SK-N-SH treated with all-trans-retinoic acid at 6 μM for 48 hours (cell line): Measurements from ENCODE around the gene MUC22.

ENCODE experiments used
- ATAC-seq: fragments of 200-7000 bp; cut with Tn5 transposase; 3 replicates; pipeline ENCODE4 v1.9.1; 2020; ENCODE audit warnings: mild to moderate bottlenecking, moderate library complexity
- ARNTL ChIP-seq: fragments of 450-650 bp; formaldehyde crosslinking; IDR thresholded peaks from 2 replicates; pipeline ENCODE4 v1.5.0; 2020; ENCODE audit warnings: low read depth, mild to moderate bottlenecking, moderate library complexity, borderline replicate concordance
- BACH2 ChIP-seq: fragments of 250-450 bp; sonication (Bioruptor Pico); IDR thresholded peaks from 2 replicates; pipeline ENCODE4 v1.9.0; 2021; ENCODE audit warnings: mild to moderate bottlenecking, borderline replicate concordance
- CSDC2 ChIP-seq: fragments of 250-450 bp; sonication (Bioruptor Pico); IDR thresholded peaks from 2 replicates; pipeline ENCODE4 v1.5.0; 2020; ENCODE audit warnings: mild to moderate bottlenecking, moderate library complexity
- ESRRG ChIP-seq: fragments of 250-450 bp; sonication (Bioruptor Pico); IDR thresholded peaks from 2 replicates; pipeline ENCODE4 v1.6.1; 2021; ENCODE audit warnings: mild to moderate bottlenecking
- GLIS3 ChIP-seq: fragments of 250-450 bp; sonication (Bioruptor Pico); IDR thresholded peaks from 2 replicates; pipeline ENCODE4 v1.5.0; 2020; ENCODE audit warnings: mild to moderate bottlenecking, moderate library complexity
- ISL1 ChIP-seq: fragments of 250-450 bp; sonication (Bioruptor Pico); IDR thresholded peaks from 2 replicates; pipeline ENCODE4 v2.1.2; 2022; ENCODE audit warnings: mild to moderate bottlenecking, moderate library complexity
- OSR1 ChIP-seq: fragments of 250-450 bp; sonication (Bioruptor Pico); IDR thresholded peaks from 2 replicates; pipeline ENCODE4 v1.8.0; 2022; ENCODE audit warnings: moderate library complexity, mild to moderate bottlenecking, inconsistent platforms
- PPARA ChIP-seq: fragments of 250-450 bp; sonication (Bioruptor Pico); IDR thresholded peaks from 2 replicates; pipeline ENCODE4 v1.5.0; 2020; ENCODE audit warnings: mild to moderate bottlenecking, borderline replicate concordance
- SNAI2 ChIP-seq: fragments of 250-450 bp; sonication (Bioruptor Pico); IDR thresholded peaks from 2 replicates; pipeline ENCODE4 v1.5.0; 2020; ENCODE audit warnings: mild to moderate bottlenecking, moderate library complexity
- TCF4 ChIP-seq: fragments of 250-450 bp; sonication (Bioruptor Pico); IDR thresholded peaks from 2 replicates; pipeline ENCODE4 v1.8.0; 2021; ENCODE audit warnings: mild to moderate bottlenecking, moderate library complexity, borderline replicate concordance
- TOX ChIP-seq: fragments of 250-450 bp; sonication (Bioruptor Pico); IDR thresholded peaks from 2 replicates; pipeline ENCODE4 v1.8.0; 2021; ENCODE audit warnings: mild to moderate bottlenecking, moderate library complexity, borderline replicate concordance
- ZC3H10 ChIP-seq: fragments of 250-450 bp; sonication (Bioruptor Pico); IDR thresholded peaks from 2 replicates; pipeline ENCODE4 v1.5.1; 2021; ENCODE audit warnings: mild to moderate bottlenecking, moderate library complexity
- ZFP3 ChIP-seq: fragments of 250-450 bp; sonication (Bioruptor Pico); IDR thresholded peaks from 2 replicates; pipeline ENCODE4 v1.5.0; 2020; ENCODE audit warnings: mild to moderate bottlenecking, moderate library complexity
- ZFP30 ChIP-seq: fragments of 450-650 bp; formaldehyde crosslinking; IDR thresholded peaks from 2 replicates; pipeline ENCODE4 v1.5.0; 2022; ENCODE audit warnings: mild to moderate bottlenecking, moderate library complexity
- ZNF565 ChIP-seq: fragments of 450-650 bp; formaldehyde crosslinking; conservative IDR thresholded peaks from 2 replicates; pipeline ENCODE4 v1.5.0; 2020; ENCODE audit warnings: low read depth, mild to moderate bottlenecking, moderate library complexity
- ZNF70 ChIP-seq: fragments of 450-650 bp; formaldehyde crosslinking; IDR thresholded peaks from 2 replicates; pipeline ENCODE4 v1.5.0; 2020; ENCODE audit warnings: mild to moderate bottlenecking, moderate library complexity
- ZNF8 ChIP-seq: fragments of 450-650 bp; formaldehyde crosslinking; IDR thresholded peaks from 2 replicates; pipeline ENCODE4 v1.5.0; 2020; ENCODE audit warnings: mild to moderate bottlenecking, moderate library complexity
- TF ChIP-seq, protein P1 (sequence below): fragments of 250-450 bp; sonication (Bioruptor Pico); IDR thresholded peaks from 2 replicates; pipeline ENCODE4 v1.8.0; 2021; ENCODE audit warnings: low read depth, mild to moderate bottlenecking, moderate library complexity, borderline replicate concordance
- TF ChIP-seq, protein P2 (sequence below): fragments of 250-450 bp; sonication (Bioruptor Pico); IDR thresholded peaks from 2 replicates; pipeline ENCODE4 v1.8.0; 2020; ENCODE audit warnings: mild to moderate bottlenecking, moderate library complexity, borderline replicate concordance
- TF ChIP-seq, protein P3 (sequence below): fragments of 250-450 bp; sonication (Bioruptor Pico); IDR thresholded peaks from 2 replicates; pipeline ENCODE4 v1.5.1; 2020; ENCODE audit warnings: low read depth, mild to moderate bottlenecking, moderate library complexity
- TF ChIP-seq, protein P4 (sequence below): fragments of 250-450 bp; sonication (Bioruptor Pico); IDR thresholded peaks from 2 replicates; pipeline ENCODE4 v1.5.1; 2021; ENCODE audit warnings: mild to moderate bottlenecking, moderate library complexity

MUC22 gene

DNA sequence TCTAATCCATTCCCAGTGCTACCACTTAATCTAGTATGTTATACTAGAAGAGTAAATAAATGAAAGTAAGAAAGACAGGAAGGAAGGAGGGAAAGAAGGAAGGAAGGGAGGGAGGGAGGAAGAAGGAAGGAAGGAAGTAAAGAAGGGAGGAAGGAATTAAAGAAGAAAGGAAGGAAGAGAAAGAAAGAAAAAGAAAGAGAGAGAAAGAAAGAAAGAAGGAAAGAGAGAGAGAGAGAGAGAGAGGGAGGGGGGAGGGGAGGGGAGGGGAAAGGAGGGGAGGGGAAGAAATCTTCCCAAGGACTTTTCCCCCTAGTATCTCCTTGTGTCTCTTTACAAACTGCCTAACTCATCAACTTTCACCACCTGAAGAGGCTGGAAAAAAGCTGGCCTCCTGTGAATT is 47.6 kb upstream of the MUC22 start (continued):
- TF ChIP-seq, protein P1, sequence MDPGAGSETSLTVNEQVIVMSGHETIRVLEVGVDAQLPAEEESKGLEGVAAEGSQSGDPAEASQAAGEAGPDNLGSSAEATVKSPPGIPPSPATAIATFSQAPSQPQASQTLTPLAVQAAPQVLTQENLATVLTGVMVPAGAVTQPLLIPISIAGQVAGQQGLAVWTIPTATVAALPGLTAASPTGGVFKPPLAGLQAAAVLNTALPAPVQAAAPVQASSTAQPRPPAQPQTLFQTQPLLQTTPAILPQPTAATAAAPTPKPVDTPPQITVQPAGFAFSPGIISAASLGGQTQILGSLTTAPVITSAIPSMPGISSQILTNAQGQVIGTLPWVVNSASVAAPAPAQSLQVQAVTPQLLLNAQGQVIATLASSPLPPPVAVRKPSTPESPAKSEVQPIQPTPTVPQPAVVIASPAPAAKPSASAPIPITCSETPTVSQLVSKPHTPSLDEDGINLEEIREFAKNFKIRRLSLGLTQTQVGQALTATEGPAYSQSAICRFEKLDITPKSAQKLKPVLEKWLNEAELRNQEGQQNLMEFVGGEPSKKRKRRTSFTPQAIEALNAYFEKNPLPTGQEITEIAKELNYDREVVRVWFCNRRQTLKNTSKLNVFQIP, result no peak
- TF ChIP-seq BACH2 (no peak), OSR1 (CRISPR knock-in tag) (no peak), ZFP3 (no peak), TCF4 (CRISPR knock-in tag) (no peak), ISL1 (CRISPR knock-in tag) (no peak), PPARA (no peak), ZNF8 (CRISPR knock-in tag) (no peak), TOX (no peak)

DNA sequence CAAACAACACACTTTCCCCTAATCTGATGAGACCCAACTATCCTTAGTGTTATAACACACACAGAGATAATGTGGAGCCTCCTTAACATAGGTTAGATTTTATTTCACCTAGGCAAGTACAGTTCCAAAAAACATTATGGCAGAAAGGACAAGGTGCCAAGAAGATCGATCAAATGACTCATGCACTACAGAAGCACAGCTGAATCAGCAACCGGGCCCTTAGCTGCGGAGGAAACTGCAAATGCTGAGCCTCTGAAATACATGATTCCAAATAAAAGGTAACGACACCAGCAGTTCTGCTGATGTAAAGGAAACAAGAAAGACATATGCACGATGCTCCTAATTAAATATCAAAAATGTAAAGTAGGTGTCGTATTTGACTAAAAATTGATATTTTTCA is 46.6 kb upstream of the MUC22 start:
- no peak for TF ChIP-seq ISL1 (CRISPR knock-in tag)
- TF ChIP-seq, protein P2, sequence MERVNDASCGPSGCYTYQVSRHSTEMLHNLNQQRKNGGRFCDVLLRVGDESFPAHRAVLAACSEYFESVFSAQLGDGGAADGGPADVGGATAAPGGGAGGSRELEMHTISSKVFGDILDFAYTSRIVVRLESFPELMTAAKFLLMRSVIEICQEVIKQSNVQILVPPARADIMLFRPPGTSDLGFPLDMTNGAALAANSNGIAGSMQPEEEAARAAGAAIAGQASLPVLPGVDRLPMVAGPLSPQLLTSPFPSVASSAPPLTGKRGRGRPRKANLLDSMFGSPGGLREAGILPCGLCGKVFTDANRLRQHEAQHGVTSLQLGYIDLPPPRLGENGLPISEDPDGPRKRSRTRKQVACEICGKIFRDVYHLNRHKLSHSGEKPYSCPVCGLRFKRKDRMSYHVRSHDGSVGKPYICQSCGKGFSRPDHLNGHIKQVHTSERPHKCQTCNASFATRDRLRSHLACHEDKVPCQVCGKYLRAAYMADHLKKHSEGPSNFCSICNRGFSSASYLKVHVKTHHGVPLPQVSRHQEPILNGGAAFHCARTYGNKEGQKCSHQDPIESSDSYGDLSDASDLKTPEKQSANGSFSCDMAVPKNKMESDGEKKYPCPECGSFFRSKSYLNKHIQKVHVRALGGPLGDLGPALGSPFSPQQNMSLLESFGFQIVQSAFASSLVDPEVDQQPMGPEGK (CRISPR knock-in tag), result no peak
- no peak for TF ChIP-seq ZNF8 (CRISPR knock-in tag)
- TF ChIP-seq CSDC2 (CRISPR knock-in tag), result no peak
- ATAC-seq, result peak; percentile 64

DNA sequence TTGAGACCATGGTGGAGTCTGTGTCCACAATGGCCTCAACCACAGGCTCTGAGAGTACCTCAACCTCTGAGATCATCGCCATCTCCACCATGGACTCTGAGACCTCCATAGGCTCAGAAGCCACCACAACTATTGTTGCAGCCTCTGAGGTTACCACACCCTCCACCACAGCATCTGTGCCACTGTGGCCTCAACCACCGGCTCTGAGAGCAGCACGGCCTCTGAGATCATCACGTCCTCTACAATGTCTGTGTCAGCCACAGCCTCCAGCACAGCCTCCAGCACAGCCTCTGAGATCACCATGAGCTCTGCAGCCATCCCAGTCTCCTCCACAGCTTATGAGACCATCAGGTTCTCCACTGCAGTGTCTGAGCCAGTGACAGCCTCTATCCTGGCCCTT is 46.2 kb upstream of the MUC22 start:
- peak; percentile 18; the same call in 1 of the 3 replicates for ATAC-seq
- TF ChIP-seq ISL1 (CRISPR knock-in tag) (no peak), ARNTL (CRISPR knock-in tag) (no peak), ZNF565 (CRISPR knock-in tag) (no peak), ZC3H10 (CRISPR knock-in tag) (no peak), SNAI2 (CRISPR knock-in tag) (no peak), OSR1 (CRISPR knock-in tag) (no peak), BACH2 (no peak), ZNF70 (CRISPR knock-in tag) (no peak), ESRRG (CRISPR knock-in tag) (no peak), TCF4 (CRISPR knock-in tag) (no peak), ZFP30 (CRISPR knock-in tag) (no peak), ZFP3 (no peak), PPARA (no peak), GLIS3 (CRISPR knock-in tag) (no peak)
- TF ChIP-seq, protein P3, sequence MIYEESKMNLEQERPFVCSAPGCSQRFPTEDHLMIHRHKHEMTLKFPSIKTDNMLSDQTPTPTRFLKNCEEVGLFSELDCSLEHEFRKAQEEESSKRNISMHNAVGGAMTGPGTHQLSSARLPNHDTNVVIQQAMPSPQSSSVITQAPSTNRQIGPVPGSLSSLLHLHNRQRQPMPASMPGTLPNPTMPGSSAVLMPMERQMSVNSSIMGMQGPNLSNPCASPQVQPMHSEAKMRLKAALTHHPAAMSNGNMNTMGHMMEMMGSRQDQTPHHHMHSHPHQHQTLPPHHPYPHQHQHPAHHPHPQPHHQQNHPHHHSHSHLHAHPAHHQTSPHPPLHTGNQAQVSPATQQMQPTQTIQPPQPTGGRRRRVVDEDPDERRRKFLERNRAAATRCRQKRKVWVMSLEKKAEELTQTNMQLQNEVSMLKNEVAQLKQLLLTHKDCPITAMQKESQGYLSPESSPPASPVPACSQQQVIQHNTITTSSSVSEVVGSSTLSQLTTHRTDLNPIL (CRISPR knock-in tag), result no peak
- TF ChIP-seq, protein P4, sequence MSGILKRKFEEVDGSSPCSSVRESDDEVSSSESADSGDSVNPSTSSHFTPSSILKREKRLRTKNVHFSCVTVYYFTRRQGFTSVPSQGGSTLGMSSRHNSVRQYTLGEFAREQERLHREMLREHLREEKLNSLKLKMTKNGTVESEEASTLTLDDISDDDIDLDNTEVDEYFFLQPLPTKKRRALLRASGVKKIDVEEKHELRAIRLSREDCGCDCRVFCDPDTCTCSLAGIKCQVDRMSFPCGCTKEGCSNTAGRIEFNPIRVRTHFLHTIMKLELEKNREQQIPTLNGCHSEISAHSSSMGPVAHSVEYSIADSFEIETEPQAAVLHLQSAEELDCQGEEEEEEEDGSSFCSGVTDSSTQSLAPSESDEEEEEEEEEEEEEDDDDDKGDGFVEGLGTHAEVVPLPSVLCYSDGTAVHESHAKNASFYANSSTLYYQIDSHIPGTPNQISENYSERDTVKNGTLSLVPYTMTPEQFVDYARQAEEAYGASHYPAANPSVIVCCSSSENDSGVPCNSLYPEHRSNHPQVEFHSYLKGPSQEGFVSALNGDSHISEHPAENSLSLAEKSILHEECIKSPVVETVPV (CRISPR knock-in tag), result no peak
- TF ChIP-seq, protein P1, result no peak

DNA sequence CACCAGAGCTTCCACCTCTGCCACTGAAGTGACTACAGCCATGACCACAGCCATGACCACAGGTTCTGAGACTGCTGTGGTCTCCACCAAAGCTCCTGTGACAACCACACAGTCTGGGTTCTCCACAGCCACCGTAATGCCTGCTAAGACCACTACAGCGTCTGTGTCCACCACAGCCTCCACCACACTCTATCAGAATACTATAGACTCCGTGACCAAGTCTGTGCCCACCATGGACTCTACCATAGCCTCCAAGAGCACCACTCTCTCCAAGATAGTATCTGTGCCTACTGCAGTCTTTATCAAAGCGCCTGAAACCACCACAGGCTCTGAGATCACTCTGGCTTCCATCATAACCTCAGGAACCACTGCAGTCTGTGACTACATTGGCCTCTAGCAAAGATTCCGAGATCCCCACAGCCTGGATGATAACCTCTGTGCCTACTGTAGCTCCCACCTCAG is 45.1 kb upstream of the MUC22 start:
- TF ChIP-seq, protein P2 (CRISPR knock-in tag), result no peak
- TF ChIP-seq, all 23 proteins: peak for 0
- ATAC-seq, result no peak
